RKO (cell line): ENCODE data around the gene CDR2L.
A peak's percentile ranks its signal among the peaks of the same experiment; 100 is the strongest.
"Not testable (repeated sequence)": the region's sequence is repeated elsewhere in the genome, so short reads cannot be mapped to it uniquely, and the experiment has no call there.

Experiments
- DNase-seq: peaks from one replicate; pipeline ENCODE4 v3.0.0-alpha.2; 2016; ENCODE audit warnings: low spot score

Gene CDR2L

DNA sequence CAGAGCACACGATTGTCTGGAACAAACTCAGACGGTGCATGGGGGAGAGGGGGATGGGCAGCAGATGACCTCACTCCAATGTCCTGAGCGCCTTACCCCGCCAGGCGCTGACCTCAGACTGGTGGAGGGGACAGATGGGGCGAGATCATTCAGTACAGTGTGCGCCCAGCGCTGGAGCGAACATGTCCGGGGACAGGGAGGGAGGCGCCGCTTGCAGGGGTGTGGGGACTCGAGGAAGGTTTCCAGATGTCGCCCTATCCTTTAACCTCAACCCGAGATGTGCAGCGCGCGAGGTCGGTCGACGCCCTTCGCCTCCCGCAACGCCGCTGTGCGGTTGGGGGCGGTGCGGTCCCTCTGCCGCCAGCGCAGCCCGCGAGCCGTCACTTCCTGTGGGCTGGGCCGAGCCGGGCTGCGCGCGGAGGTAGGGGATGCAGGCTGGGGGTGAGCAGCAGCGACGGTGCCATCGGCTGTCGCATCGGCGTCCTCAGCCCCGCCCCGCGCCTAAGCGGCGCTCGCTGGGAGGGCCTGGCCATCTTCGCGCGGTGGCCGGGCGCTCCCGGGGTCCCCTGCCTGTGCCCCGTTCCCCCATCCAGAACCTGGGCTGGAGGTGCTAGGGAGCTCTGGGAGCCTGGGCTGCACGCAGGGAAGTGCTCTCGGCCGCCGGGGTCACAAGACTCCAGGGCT lies 5.3 kb upstream of the CDR2L start:
- DNase-seq = peak; percentile 86

DNA sequence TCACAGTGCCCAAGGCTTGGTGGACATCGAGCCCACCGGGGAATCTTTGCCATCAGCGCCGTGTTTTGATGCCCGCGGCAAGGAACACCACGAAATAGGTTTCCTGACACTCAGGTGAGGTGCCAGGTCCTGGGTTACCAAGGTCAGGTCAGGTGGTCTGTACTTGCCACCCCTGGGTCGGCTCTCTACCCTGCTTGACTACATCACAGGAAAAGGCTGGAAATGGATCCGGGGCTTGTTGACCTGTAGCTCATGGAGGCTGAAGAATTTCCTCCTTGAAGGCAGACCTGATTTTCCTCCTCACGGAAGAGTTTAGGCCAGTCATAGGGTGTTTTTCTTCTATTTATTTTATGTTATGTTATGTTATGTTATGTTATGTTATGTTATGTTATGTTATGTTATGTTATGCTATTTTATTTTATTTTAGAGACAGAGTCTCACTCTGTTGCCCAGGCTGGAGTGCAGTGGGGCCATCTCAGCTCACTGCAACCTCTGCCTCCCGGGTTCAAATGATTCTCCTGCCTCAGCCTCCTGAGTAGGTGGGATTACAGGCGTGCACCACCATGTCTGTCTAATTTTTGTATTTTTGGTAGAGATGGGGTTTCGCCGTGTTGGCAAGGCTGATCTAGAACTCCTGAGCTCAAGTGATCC lies 4.6 kb upstream of the CDR2L start:
- DNase-seq = peak; percentile 46

DNA sequence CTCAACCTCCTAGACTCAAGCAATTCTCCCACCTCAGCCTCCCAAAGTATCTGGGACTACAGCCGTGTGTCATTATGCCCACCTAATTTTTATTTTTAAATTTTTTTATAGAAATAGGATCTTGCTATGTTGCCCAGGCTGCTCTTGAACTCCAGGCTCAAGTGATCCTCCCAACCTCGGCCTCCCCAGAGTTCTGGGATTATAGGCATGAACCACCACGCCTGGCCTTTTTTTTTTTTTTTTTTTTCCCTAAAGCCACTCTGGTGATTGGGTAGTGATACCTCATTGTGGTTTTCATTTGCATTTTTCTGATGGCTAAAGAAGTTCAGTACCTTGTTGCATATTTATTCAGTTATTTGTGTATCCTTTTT lies 1.2 kb upstream of the CDR2L start:
- no peak for DNase-seq

DNA sequence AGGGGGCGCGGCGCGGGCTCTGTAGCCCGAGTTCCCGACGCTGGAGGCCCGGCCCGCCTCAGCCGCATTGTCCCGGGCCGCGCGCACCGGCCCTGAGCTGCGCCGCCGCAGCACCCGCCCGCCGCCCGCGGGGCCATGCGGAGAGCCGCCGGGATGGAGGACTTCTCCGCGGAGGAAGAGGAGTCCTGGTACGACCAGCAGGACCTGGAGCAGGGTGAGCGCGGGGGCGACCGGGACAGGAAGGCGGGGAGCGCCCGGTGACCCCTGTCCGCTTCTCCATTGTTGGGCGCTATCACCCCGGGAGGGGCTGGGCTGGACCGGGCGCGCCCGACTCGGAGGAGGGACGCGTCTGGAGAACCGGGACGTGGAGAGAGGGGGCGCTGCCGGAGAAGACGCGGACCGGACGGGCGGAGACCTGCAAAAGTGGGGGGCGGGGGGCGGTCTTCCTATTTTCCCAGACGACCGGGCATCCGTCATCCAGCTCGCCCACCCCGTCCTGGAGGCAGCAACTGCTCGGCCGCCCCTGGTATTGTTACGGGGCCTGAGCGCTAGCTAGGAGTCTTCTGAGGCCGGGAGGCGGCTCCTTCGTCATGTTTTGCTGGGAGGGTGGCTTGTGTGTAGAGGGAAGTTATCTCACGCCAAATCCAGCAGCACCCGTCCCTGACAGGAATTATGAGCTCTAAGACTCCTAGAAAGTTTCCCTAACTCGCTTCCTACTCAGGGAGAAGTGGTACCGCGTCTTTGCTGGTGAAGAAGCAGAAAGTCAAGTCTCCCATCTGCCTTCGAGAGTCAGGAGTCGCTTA lies 678 bp downstream of the CDR2L start:
- DNase-seq = peak; percentile 75

DNA sequence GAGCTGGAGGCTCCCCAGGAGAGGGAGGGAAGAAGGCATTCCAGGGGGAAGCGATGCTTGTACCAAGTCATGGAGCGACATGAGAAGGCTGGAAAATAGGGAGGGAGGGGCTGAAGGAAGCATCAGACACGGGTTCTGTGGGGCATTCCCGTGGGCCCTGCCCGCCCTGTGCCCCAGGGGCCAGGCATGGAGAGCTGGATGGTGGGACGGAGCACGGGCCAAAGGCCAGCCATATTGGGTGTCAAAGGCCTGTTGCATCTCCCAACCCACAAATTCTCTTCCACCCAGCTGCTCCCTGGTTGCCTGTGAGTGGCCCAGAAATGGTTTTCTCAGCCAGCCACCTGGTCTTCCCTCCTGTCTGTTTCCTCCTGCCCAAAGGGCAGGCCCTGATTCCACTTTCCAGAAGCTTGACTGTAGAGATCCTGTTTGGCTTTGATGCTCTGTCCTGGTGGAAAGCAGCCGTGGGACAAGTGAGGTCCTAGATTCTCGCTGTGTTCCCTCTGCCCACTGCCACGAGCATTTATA lies 3.2 kb downstream of the CDR2L start:
- DNase-seq = no peak

DNA sequence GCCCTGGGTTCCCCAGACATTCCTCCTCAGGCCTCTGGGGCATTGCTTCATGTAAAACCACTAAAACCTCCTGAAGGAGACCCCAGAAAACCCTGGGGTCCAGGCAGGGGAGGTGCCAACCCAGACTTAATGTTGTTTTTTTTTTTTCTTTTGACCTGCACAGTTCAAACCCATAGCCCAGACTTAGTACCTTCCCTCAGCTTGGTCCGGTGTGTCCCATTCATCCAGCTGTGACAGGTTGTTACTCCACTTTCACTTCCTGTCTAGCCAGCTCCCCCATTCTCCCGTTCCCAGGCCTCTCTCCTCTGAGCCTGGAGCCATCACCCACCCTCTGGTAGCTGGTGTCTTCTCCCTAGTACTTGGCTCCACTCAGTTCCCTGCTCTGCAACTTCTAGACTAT lies 4.8 kb downstream of the CDR2L start:
- no peak for DNase-seq

DNA sequence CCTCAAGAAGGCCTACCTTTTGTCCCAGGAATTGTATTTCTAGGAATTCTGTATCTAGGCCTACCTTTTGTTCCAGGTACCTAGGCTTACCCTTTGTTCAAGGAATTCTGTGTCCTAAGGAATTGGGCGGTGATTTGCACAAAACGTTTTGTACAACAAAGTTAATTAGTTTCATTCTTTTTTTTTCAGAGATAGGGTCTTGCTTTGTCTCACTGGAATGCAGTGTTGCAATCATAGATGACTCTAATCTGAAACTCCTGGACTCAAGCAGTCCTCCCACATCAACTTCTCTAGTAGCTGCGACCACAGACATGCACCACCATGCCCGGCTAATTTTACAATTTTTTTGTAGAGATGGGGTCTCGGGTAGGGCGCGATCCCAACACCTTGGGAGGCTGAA lies 7.0 kb downstream of the CDR2L start:
- DNase-seq = no peak

DNA sequence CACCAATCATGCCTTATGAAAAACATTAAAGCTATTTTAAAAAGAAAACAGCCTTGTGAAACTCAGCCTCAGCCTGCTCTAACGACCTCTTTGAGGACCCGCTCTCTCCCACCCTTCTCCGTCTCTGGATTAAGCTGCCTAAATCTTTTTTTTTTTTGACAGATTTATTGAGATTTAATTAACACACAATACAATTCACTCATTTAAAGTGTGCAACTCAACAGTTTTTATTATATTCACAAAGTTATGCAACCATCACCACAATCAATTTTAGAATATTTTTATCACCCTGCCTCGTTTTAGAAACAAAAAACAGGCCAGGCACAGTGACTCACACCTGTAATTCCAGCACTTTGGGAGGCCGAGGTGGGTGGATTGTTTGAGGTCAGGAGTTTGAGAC lies 8.4 kb downstream of the CDR2L start:
- no peak for DNase-seq

DNA sequence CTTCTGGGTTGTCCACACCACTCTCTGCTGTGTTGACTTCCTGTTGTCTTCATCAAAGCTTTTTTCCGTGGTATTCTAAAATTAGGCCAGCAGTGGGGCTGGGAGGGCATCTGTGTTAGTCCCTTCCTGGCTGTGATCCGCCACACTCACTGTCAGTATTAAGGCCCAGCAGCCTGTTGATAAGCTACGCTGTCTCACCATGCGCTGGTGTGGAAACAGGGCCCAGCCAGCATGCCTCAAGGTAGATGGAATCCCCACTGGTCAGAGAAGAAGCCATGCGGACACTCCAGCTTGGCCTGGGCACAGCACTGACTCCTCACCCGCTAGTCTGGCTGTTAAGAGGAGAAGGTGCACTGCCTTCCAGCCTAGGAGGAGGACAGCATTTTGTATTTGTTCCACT lies 11.4 kb downstream of the CDR2L start:
- no peak for DNase-seq

DNA sequence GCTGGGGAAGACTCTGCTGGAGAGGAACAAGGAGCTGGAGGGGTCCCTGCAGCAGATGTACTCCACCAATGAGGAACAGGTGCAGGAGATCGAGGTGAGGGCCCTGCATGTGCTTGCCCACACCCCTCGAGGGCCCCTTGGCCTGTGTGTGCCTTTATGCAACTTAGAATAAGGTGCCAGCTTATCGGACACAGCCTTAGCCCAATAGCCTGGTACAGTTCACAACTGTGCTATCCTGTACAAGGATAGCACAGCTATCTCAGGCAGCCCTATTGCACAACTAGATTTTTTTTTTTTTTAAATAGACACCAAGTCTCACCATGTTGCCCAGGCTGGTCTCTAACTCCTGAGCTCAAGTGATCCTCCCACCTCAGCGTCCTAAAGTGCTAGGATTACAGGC lies 12.1 kb downstream of the CDR2L start:
- DNase-seq = no peak

DNA sequence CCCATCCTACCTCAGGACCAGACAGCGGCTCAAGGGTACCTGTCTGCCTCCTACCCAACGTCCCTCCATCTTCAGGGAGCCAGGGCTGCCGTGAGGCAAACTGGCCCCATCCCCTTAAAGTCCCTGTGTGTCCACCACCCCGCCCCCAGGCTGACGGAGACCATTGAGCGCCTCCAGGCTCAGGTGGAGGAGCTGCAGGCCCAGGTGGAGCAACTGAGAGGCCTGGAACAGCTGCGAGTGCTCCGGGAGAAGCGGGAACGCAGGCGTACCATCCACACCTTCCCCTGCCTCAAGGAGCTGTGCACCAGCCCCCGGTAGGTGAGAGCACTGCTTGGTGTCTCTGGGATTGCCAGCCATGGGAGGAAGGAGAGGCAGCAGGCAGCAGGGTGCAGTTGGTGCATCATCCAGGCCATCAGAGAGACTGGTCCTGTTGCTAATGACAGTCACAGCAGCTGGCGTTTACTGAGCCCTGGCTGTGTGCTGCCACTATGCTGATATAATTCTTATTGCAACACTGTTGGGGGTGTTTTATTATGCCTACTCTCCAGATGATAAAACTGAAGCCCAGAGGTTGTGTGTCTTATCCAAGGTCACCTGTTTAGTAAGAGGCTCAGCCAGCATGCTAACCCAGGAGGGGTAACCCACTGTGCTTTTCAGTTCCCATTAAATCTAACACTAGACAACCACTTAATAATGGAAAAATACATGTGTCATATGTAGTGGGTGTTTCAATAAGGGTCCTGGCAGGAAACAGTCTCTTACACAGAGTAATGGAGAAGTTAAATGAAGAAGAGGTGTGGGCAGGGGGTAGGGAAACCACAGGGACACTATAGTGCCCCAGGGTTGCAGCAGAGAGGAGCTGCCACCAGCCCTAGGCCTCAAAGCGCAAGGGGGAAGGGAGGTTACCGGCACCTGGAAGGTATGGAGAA lies 14.7 kb downstream of the CDR2L start:
- DNase-seq = no peak

DNA sequence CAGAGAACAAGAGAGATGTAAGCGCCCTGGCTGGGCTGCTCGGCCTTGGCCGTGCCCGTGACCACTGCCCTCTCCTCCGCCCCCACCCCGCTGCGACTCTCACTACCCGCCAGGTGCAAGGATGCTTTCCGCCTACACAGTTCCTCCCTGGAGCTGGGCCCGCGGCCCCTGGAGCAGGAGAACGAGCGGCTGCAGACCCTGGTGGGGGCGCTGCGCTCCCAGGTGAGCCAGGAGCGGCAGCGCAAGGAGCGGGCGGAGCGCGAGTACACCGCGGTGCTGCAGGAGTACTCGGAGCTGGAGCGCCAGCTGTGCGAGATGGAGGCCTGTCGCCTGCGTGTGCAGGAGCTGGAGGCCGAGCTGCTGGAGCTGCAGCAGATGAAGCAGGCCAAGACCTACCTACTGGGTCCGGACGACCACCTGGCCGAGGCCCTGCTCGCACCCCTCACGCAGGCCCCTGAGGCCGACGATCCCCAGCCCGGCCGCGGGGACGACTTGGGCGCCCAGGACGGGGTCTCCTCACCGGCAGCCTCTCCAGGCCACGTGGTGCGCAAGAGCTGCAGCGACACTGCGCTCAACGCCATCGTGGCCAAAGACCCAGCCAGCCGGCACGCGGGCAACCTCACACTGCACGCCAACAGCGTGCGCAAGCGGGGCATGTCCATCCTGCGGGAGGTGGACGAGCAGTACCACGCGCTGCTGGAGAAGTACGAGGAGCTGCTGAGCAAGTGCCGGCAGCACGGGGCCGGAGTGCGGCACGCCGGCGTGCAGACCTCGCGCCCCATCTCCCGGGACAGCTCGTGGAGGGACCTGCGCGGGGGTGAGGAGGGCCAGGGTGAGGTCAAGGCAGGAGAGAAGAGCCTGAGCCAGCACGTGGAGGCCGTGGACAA lies 15.9 kb downstream of the CDR2L start:
- no peak for DNase-seq

DNA sequence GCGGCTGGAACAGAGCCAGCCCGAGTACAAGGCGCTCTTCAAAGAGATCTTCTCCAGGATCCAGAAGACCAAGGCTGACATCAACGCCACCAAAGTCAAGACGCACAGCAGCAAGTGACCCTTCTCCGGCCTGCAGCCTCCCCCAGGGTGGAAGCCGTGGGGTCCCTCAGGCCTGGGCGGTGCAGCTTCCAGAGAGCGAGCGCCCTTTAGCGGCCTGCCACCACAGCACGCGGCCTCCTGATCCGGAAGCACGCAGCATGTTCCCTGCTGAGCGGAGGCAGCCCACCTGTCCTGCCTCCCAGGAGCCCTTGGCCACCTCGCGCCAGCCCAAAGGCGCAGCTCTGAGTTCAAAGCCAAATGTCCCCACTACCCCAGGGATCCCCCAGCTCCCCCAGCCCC lies 16.5 kb downstream of the CDR2L start:
- DNase-seq = no peak

DNA sequence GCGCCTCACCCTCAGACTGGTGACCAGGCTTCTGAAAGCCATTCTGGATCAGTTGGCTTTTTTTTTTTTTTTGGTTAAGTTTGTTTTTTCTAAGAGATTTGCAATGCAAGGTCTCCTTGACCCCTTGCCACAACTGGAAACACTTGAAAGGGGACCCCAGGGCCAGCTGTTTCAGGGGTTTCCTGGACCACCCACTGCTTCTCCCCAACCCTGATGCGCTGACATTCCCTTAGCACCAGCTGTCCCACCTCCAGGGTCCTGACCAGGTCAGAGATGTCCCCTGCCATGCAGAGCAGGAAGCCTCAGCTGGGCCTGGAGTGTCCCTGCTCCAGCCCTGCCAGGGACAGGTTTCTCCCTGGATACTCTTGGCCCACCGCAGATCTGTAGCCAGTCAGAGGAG lies 16.9 kb downstream of the CDR2L start:
- no peak for DNase-seq

DNA sequence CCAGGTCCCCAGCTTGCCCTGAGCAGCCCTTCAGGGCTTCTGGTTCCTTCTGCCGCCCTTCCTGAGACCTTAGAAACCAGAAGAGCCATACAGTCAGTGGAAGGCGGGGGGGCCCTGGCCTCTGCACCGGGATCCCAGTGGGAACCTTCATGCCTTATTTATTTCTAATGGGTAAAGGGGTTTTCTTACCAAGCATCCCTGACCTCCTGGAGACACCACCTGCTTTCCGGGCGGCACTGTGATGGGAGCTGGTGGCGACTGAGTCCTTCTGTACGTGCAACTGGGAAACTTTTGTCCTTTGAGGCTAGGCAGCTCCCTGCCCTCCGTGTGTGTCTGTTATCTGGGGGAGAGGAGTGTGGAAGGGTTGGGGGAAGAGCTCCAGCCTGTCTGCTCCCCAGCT lies 17.9 kb downstream of the CDR2L start:
- no peak for DNase-seq

DNA sequence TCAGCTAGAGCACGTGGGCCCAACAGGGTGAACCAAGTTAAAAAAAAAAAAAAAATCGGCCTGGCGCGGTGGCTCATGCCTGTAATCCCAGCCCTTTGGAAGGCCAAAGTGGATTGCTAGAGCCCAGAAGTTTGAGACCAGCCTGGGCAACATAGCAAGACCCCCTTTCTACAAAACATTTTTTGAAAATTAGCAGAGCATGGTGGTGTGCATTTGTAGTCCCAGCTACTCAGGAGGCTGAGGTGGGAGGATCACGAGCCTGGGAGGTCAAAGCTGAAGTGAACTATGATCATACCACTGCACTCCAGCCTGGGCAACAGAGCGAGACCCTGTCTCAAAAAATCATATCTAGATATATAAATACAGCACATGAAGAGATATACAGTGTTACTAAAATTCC lies 18.7 kb downstream of the CDR2L start:
- DNase-seq = not testable (repeated sequence)

DNA sequence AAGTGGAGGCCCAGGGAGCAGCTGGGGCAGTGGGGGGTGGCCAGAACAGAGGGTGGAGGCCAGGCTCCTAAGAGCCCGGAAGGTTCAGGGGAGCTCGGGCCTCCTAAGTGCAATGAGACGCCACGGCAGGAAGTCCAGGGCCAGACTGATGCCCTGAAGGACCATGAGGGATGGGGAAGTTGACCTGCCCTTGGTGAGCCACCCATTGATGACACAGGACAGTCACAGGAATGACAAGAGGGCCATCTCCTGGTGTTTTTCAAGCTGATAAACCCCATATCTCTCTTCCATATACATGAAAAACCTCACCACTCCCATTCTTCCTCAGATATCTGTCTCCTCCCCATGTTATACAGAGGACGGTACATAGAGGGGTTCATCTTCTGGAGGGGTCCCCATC lies 19.2 kb downstream of the CDR2L start:
- no peak for DNase-seq

DNA sequence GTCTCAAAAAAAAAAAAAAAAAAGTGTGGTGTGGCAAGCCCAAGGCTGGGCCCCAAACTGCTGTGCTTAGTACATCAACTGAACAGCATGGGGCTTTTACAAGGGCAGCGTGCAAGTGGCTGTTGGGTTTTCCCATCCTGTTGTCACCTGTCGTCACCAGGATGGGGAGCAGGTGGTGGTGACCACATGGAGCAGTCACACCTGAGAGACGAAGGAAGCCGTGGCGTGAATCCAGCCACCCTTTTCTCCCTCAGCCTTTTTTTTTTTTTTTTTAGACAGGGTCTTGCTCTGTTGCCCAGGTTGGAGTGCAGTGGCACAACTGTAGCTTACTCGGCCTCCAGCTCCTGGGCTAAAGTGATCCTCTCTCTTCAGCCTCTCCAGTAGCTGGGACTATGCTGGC lies 20.9 kb downstream of the CDR2L start:
- no peak for DNase-seq

DNA sequence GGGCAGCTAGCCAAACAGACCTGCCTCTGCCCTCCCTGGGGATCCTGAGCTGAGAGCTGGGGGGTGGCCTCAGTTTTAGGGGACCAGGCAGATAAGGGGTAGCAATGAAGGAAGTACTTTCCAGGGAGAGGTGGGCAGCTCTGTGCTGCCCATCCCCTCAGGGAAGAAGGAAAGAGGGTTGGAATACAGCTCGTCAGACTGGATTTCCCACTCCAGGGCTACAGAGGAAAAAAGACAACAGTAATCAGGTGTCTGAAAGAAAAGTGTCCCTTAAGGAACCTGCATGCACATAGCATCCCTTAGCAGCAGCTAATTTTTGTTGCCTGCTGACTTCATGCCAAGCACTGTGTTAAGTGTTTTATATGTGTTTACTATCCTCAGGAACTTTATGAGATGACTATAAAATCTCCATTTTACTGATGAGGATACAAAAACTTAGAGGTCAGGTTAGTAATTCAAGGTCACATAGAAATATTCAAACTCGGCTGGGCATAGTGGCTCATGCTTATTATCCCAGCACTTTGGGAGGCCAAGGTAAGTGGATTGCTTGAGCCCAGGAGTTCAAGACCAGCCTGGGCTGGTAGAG lies 21.8 kb downstream of the CDR2L start:
- no peak for DNase-seq

DNA sequence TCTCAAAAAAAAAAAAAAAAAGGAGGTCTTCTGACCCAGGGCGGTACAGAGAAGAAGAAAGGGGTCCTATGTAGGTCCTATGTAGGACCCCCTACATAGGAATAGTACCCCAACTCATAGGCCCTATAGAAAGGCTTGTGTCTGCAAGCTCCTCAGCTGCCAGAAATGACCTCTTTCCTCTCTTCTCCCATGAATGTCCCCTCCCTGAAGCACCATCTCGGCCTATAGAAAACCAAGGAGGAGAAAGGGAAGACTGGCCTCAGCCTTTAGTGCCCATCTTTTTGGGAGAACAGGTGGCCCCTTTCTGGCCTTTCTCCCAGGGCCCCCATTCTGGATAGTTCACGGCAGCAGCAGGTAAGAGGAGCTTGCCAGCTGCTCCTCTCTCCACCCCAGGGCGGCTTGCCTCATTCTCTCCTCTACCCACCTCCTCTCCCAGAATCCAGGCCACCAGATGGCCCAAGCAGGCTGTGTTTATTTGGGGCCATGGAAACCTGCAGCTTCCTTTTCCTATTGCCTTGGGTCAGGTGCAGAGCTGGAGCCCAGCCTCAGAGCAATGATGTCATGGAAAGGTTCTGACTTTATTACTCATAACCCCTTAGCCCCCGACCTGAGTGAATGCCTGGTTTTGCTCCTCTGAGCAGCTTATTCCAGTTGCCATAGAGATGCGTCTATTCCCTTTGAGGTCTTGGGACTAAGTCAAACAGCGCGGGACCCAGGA lies 23.4 kb downstream of the CDR2L start:
- peak; percentile 43 for DNase-seq
